Subcutaneous abdominal adipose tissue (tissue), 5 donors: Measurements from ENCODE around the gene H6PD.

Experiments used
- H3K27ac ChIP-seq: one replicate; pipeline ENCODE4 v1.7.0; 2013; ENCODE audit warnings: low read depth, mild to moderate bottlenecking, inconsistent platforms, low read length, moderate library complexity
- H3K27me3 ChIP-seq, 5 donors: one replicate each; pipeline ENCODE4 v1.7.0; 2013; ENCODE audit warnings: low read length in 5 of 5, inconsistent platforms in 1 of 5; ENCODE audit not compliant: control insufficient read depth in 5 of 5, insufficient read depth in 4 of 5
- H3K36me3 ChIP-seq, 5 donors: one replicate each; pipeline ENCODE4 v1.7.0; 2013; ENCODE audit warnings: low read length in 5 of 5; ENCODE audit not compliant: control insufficient read depth in 5 of 5, insufficient read depth in 5 of 5
- H3K4me1 ChIP-seq, 5 donors: one replicate each; pipeline ENCODE4 v1.7.0; 2013; ENCODE audit warnings: low read length in 5 of 5, mild to moderate bottlenecking in 3 of 5, moderate library complexity in 1 of 5; ENCODE audit not compliant: control insufficient read depth in 5 of 5, insufficient read depth in 5 of 5
- H3K4me3 ChIP-seq, 5 donors: one replicate each; pipeline ENCODE4 v1.7.0; 2013; ENCODE audit warnings: low read length in 5 of 5, low read depth in 1 of 5
- H3K9ac ChIP-seq, 5 donors: one replicate each; pipeline ENCODE4 v1.7.0; 2013; ENCODE audit warnings: low read length in 5 of 5, mild to moderate bottlenecking in 4 of 5, moderate library complexity in 3 of 5
- H3K9me3 ChIP-seq, 5 donors: one replicate each; pipeline ENCODE4 v1.7.0; 2013; ENCODE audit warnings: low read length in 5 of 5; ENCODE audit not compliant: control insufficient read depth in 5 of 5
- donor health status: healthy.
- donor health status: healthy.
- donor health status: healthy.
- donor health status: healthy.
- donor health status: healthy.

Gene H6PD

GRCh38 chr1:9229549-9229948 lies 5.0 kb upstream of the H6PD start:
- Histone ChIP-seq H3K27me3 (peaks cover 0 to 5% (median 0%) of the 10 kb centered on the region in 5 donors), H3K9ac (no peak overlapping the region), H3K36me3 (no peaks in the 10 kb centered on the region), H3K27ac (no peak overlapping the region), H3K4me3 (no peak overlapping the region), H3K9me3 (peaks cover 0 to 3% (median 0%) of the 10 kb centered on the region in 5 donors), H3K4me1 (peaks cover 9 to 17% (median 12%) of the 10 kb centered on the region in 5 donors)

- no peak overlapping the region for H3K27ac ChIP-seq
- peaks cover 11 to 25% (median 20%) of the 10 kb centered on the region in 5 donors for H3K4me1 ChIP-seq
- H3K9ac ChIP-seq: no peak overlapping the region
- H3K9me3 ChIP-seq: peaks cover 0 to 3% (median 0%) of the 10 kb centered on the region in 5 donors
- H3K4me3 ChIP-seq: no peak overlapping the region
- no peaks in the 10 kb centered on the region for H3K36me3 ChIP-seq
- H3K27me3 ChIP-seq: peaks cover 0 to 1% (median 0%) of the 10 kb centered on the region in 5 donors
Observed at GRCh38 chr1:9230869-9231533, 3.6 kb upstream of the H6PD start.

- Histone ChIP-seq H3K4me1 (peaks cover 11 to 32% (median 28%) of the 10 kb centered on the region in 5 donors), H3K27ac (no peak overlapping the region), H3K9ac (no peak overlapping the region), H3K4me3 (no peak overlapping the region), H3K36me3 (no peaks in the 10 kb centered on the region), H3K27me3 (no peaks in the 10 kb centered on the region), H3K9me3 (peaks cover 0 to 3% (median 0%) of the 10 kb centered on the region in 5 donors)
Observed at GRCh38 chr1:9231648-9232332, 2.8 kb upstream of the H6PD start.

- peak overlapping the region in 4 of 5 donors; percentile 68 to 93 (median 78) for H3K9ac ChIP-seq
- H3K36me3 ChIP-seq: no peaks in the 10 kb centered on the region
- peaks cover 0 to 3% (median 0%) of the 10 kb centered on the region in 5 donors for H3K9me3 ChIP-seq
- peak overlapping the region; percentile 98 for H3K27ac ChIP-seq
- peak overlapping the region in 1 of 5 donors; percentile 40 for H3K4me3 ChIP-seq
- peaks cover 14 to 48% (median 43%) of the 10 kb centered on the region in 5 donors for H3K4me1 ChIP-seq
- no peaks in the 10 kb centered on the region for H3K27me3 ChIP-seq
Observed at GRCh38 chr1:9233241-9233941, 1.2 kb upstream of the H6PD start.

- no peaks in the 10 kb centered on the region for H3K36me3 ChIP-seq
- peak overlapping the region; percentile 98 for H3K27ac ChIP-seq
- H3K9ac ChIP-seq: peak overlapping the region; percentile 70 to 93 (median 85)
- H3K4me1 ChIP-seq: peaks cover 14 to 53% (median 48%) of the 10 kb centered on the region in 5 donors
- peaks cover 0 to 3% (median 0%) of the 10 kb centered on the region in 5 donors for H3K9me3 ChIP-seq
- peak overlapping the region; percentile 63 to 75 (median 70) for H3K4me3 ChIP-seq
- no peaks in the 10 kb centered on the region for H3K27me3 ChIP-seq
Observed at GRCh38 chr1:9233942-9234222, 692 bp upstream of the H6PD start.

- no peaks in the 10 kb centered on the region for H3K27me3 ChIP-seq
- peaks cover 0 to under 1% (median 0%) of the 10 kb centered on the region in 5 donors for H3K36me3 ChIP-seq
- H3K4me1 ChIP-seq: peaks cover 19 to 65% (median 60%) of the 10 kb centered on the region in 5 donors
- peaks cover 0 to 3% (median 0%) of the 10 kb centered on the region in 5 donors for H3K9me3 ChIP-seq
- H3K4me3 ChIP-seq: peak overlapping the region; percentile 62 to 78 (median 73)
- H3K9ac ChIP-seq: peak overlapping the region; percentile 77 to 94 (median 87)
- H3K27ac ChIP-seq: peak overlapping the region; percentile 98
Observed at GRCh38 chr1:9235096-9235459, 504 bp downstream of the H6PD start.

- Histone ChIP-seq H3K27ac (peak overlapping the region; percentile 98), H3K9me3 (peaks cover 0 to 3% (median 0%) of the 10 kb centered on the region in 5 donors), H3K9ac (peak overlapping the region; percentile 77 to 94 (median 87)), H3K27me3 (no peaks in the 10 kb centered on the region), H3K4me1 (peaks cover 19 to 70% (median 65%) of the 10 kb centered on the region in 5 donors), H3K36me3 (peaks cover 0 to 4% (median 0%) of the 10 kb centered on the region in 5 donors), H3K4me3 (peak overlapping the region; percentile 62 to 78 (median 73))
Observed at GRCh38 chr1:9235560-9235959, 986 bp downstream of the H6PD start.

GRCh38 chr1:9238134-9238533 lies 3.6 kb downstream of the H6PD start:
- Histone ChIP-seq H3K9me3 (no peaks in the 10 kb centered on the region), H3K27ac (peak overlapping the region; percentile 98), H3K36me3 (peaks cover 0 to 4% (median 0%) of the 10 kb centered on the region in 5 donors), H3K4me1 (peaks cover 26 to 90% (median 84%) of the 10 kb centered on the region in 5 donors), H3K4me3 (no peak overlapping the region), H3K9ac (peak overlapping the region in 2 of 5 donors; percentile 3 to 59), H3K27me3 (no peaks in the 10 kb centered on the region)

GRCh38 chr1:9238550-9238949 lies 4.0 kb downstream of the H6PD start:
- H3K27me3 ChIP-seq: no peaks in the 10 kb centered on the region
- H3K9me3 ChIP-seq: no peaks in the 10 kb centered on the region
- peaks cover 27 to 91% (median 87%) of the 10 kb centered on the region in 5 donors for H3K4me1 ChIP-seq
- H3K36me3 ChIP-seq: peaks cover 0 to 4% (median 0%) of the 10 kb centered on the region in 5 donors
- peak overlapping the region in 2 of 5 donors; percentile 3 to 59 for H3K9ac ChIP-seq
- peak overlapping the region; percentile 98 for H3K27ac ChIP-seq
- H3K4me3 ChIP-seq: no peak overlapping the region
